MM.1S (cell line): ENCODE results near the gene USP32.

Experiments used
- DNase-seq: peaks from one replicate; pipeline ENCODE4 v3.0.0-alpha.2; 2015
- H2AFZ ChIP-seq: fragments of 300-600 bp; sonication (generic); 2 replicates; pipeline ENCODE4 v1.6.0; 2016; ENCODE audit warnings: antibody characterized with exemption, low read length
- H3F3A ChIP-seq: fragments of 300-600 bp; sonication (generic); 2 replicates; pipeline ENCODE4 v1.6.1; 2016; ENCODE audit warnings: mild to moderate bottlenecking, antibody characterized with exemption, low read length, moderate library complexity, mixed read lengths; ENCODE audit not compliant: insufficient read depth
- H3K27ac ChIP-seq: fragments of 300-600 bp; sonication (generic); 2 replicates; pipeline ENCODE4 v1.5.1; 2016; ENCODE audit warnings: mild to moderate bottlenecking, low read length
- H3K27me3 ChIP-seq: fragments of 300-600 bp; sonication (generic); replicated peaks from 2 replicates; pipeline ENCODE4 v1.6.0; 2016; ENCODE audit warnings: low read length; ENCODE audit not compliant: insufficient read depth
- H3K36me3 ChIP-seq: fragments of 300-600 bp; sonication (generic); replicated peaks from 2 replicates; pipeline ENCODE4 v1.6.1; 2016; ENCODE audit warnings: mild to moderate bottlenecking, low read length, mixed read lengths; ENCODE audit not compliant: insufficient read depth
- H3K4me1 ChIP-seq: fragments of 300-600 bp; sonication (generic); 2 replicates; pipeline ENCODE4 v1.6.1; 2016; ENCODE audit warnings: low read length, mixed read lengths
- H3K4me2 ChIP-seq: fragments of 300-600 bp; sonication (generic); 2 replicates; pipeline ENCODE4 v1.6.0; 2016; ENCODE audit warnings: low read depth, low read length
- H3K4me3 ChIP-seq: fragments of 300-600 bp; sonication (generic); 2 replicates; pipeline ENCODE4 v1.5.1; 2016; ENCODE audit warnings: low read length, mixed read lengths
- H3K79me2 ChIP-seq: fragments of 300-600 bp; sonication (generic); 2 replicates; pipeline ENCODE4 v1.6.1; 2016; ENCODE audit warnings: mixed run types, low read length, mixed read lengths
- H3K9ac ChIP-seq: fragments of 300-600 bp; sonication (generic); 2 replicates; pipeline ENCODE4 v1.6.1; 2016; ENCODE audit warnings: low read length, mixed read lengths
- H3K9me2 ChIP-seq: fragments of 300-600 bp; sonication (generic); replicated peaks from 2 replicates; pipeline ENCODE4 v1.6.1; 2016; ENCODE audit warnings: mild to moderate bottlenecking, low read length, mixed read lengths; ENCODE audit not compliant: insufficient read depth
- H3K9me3 ChIP-seq: fragments of 300-600 bp; sonication (generic); replicated peaks from 2 replicates; pipeline ENCODE4 v1.6.1; 2016; ENCODE audit warnings: mild to moderate bottlenecking, low read length, mixed read lengths; ENCODE audit not compliant: insufficient read depth
- H4K20me1 ChIP-seq: fragments of 300-600 bp; sonication (generic); 2 replicates; pipeline ENCODE4 v1.6.1; 2016; ENCODE audit warnings: mild to moderate bottlenecking, low read length, moderate library complexity, mixed read lengths; ENCODE audit not compliant: insufficient read depth
- EZH2 ChIP-seq: fragments of 300-600 bp; sonication (generic); optimal IDR thresholded peaks from 2 replicates; pipeline ENCODE3; 2017; ENCODE audit warnings: low read depth, mild to moderate bottlenecking, antibody characterized with exemption, low read length, mixed read lengths
- EZH2phosphoT487 ChIP-seq: fragments of 300-600 bp; sonication (generic); IDR thresholded peaks from 2 replicates; pipeline ENCODE4 v1.6.1; 2018; ENCODE audit warnings: antibody characterized with exemption, low read length
- TF ChIP-seq, protein P1 (sequence below): fragments of 300-600 bp; sonication (generic); IDR thresholded peaks from 2 replicates; pipeline ENCODE4 v1.5.1; 2016; ENCODE audit warnings: antibody characterized with exemption, low read length, mixed read lengths

USP32 gene

DNA sequence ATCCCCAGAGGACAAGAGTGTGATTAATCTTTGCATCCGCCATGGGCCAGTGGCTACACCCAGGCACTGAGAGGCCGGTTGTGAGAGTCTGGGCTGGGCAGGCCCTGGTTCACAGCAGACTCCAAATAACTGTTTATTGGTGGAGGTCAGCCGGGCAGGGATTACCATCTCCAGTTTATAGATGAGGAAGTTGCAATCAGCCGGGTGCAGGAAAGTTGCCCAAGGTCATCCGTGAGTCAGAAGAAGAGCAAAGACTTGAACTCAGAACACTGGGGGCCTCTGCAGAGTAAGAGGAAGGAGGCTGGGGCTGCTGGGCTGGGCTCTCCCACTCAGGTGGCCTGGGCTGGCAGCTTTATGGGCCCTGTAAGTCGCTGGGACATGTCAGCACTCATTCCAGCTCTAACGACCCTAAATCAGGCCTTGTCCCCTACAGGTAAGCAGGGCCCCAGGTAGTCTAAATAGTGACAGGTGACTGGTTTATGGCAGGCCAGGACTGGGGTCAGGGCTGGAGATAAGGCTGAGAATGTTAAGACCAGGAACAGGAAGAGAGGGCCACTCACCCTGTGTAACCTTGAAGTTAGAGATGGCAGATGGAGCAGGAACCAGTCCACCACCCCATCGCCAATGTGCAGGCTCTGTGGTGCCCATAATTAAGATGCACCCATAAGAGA, 244.2 kb downstream of the USP32 start:
- Histone ChIP-seq H3K4me1 (0 out of 2 replicates have a peak, but pooled peaks cover under 1% of the 10 kb centered on the region), H2AFZ (no peak overlapping the region), H3K9me2 (no peaks in the 10 kb centered on the region), H3K79me2 (no peaks in the 10 kb centered on the region), H3K4me2 (no peak overlapping the region), H4K20me1 (no peaks in the 10 kb centered on the region), H3K27me3 (peaks cover 28% of the 10 kb centered on the region), H3F3A (no peaks in the 10 kb centered on the region), H3K27ac (no peak overlapping the region), H3K4me3 (no peak overlapping the region), H3K9ac (no peak overlapping the region), H3K9me3 (no peaks in the 10 kb centered on the region), H3K36me3 (no peaks in the 10 kb centered on the region)
- DNase-seq, result no peak
- TF ChIP-seq EZH2phosphoT487 (no peak), EZH2 (no peak)
- TF ChIP-seq, protein P1, sequence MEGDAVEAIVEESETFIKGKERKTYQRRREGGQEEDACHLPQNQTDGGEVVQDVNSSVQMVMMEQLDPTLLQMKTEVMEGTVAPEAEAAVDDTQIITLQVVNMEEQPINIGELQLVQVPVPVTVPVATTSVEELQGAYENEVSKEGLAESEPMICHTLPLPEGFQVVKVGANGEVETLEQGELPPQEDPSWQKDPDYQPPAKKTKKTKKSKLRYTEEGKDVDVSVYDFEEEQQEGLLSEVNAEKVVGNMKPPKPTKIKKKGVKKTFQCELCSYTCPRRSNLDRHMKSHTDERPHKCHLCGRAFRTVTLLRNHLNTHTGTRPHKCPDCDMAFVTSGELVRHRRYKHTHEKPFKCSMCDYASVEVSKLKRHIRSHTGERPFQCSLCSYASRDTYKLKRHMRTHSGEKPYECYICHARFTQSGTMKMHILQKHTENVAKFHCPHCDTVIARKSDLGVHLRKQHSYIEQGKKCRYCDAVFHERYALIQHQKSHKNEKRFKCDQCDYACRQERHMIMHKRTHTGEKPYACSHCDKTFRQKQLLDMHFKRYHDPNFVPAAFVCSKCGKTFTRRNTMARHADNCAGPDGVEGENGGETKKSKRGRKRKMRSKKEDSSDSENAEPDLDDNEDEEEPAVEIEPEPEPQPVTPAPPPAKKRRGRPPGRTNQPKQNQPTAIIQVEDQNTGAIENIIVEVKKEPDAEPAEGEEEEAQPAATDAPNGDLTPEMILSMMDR, result no peak

DNA sequence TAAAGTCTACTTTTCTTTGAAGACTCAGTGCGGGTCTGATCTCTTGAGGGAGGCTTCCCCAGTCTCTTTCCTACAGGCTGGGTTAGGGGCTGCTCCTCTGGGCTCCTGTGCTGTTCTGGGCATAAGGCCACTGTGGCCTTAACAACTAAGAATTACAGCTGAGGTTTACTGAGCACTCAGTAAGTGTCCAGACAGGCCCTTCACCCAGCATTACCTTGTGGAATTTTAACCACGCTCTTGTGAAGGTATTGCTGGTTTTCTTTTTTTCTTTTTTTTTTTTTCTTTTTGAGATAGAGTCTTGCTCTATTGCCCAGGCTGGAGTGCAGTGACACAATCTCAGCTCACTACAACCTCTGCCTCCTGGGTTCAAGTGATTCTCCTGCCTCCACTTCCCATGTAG, 245.7 kb downstream of the USP32 start:
- Histone ChIP-seq H3K36me3 (no peaks in the 10 kb centered on the region), H3K27me3 (peaks cover 26% of the 10 kb centered on the region), H3K4me2 (no peak overlapping the region), H3K9ac (no peak overlapping the region), H3K9me3 (no peaks in the 10 kb centered on the region), H3K4me3 (no peak overlapping the region), H2AFZ (no peak overlapping the region), H3K4me1 (0 out of 2 replicates have a peak, but pooled peaks cover 4% of the 10 kb centered on the region), H3K9me2 (no peaks in the 10 kb centered on the region), H3F3A (no peaks in the 10 kb centered on the region), H3K79me2 (no peaks in the 10 kb centered on the region), H3K27ac (no peak overlapping the region), H4K20me1 (no peaks in the 10 kb centered on the region)
- no peak for DNase-seq
- no peak for TF ChIP-seq EZH2
- no peak for TF ChIP-seq EZH2phosphoT487
- TF ChIP-seq, protein P1, result no peak

DNA sequence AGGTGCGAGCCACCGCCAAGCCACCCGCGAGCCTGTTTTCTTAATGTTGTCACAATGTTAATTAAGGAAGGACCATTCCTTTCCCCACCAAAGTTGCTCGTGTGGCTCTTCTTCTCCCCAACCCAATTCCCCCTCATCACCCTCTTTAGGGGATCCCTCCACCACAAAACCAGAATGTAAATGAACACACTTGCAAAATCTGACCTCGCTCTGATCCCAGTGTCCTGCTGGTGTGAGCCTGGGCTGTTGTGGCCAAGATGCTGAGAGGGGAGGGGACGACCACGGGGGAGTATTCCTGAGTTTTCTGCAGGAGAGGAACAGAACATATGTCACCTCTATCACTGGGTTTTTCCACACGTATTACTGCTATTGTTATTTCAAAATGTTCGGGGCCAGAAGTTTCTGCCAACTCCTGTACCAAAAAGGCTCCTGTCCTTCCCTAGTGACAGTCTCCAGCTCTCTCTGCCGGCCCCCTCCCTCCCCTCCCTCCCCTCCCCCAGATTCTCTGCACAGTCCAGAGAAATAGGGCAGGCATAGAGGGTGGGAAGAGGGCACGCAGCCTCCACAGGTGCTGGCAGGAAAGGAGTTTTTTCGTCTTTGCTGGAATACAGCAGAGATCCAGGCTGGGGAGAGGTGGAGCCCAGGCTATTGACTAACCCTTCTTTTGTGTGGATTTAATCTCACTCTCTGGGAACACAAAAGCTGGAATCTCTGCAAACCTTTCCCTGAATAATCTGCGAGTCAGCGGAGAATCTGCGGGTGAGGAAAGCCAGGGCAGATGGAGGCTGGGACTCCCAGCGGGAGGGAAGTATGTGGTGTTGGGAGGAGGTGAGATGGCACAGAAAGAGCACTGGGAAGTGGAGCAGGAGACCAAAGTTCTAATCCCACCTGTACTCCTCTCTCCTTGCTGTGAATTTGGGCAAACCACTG, 246.7 kb downstream of the USP32 start:
- no peaks in the 10 kb centered on the region for H3F3A ChIP-seq
- H3K79me2 ChIP-seq, result no peaks in the 10 kb centered on the region
- no peak for DNase-seq
- H3K27me3 ChIP-seq, result peaks cover 28% of the 10 kb centered on the region
- H3K9ac ChIP-seq, result no peak overlapping the region
- H4K20me1 ChIP-seq, result no peaks in the 10 kb centered on the region
- H3K4me1 ChIP-seq, result 0 out of 2 replicates have a peak, but pooled peaks cover 4% of the 10 kb centered on the region
- no peak overlapping the region for H2AFZ ChIP-seq
- TF ChIP-seq EZH2 (no peak), EZH2phosphoT487 (no peak)
- TF ChIP-seq, protein P1, result no peak
- no peak overlapping the region for H3K4me2 ChIP-seq
- H3K4me3 ChIP-seq, result no peak overlapping the region
- H3K9me3 ChIP-seq, result no peaks in the 10 kb centered on the region
- H3K36me3 ChIP-seq, result no peaks in the 10 kb centered on the region
- H3K9me2 ChIP-seq, result no peaks in the 10 kb centered on the region
- no peak overlapping the region for H3K27ac ChIP-seq
